ENCODE measurements around the gene GRM5.
"Not testable (repeated sequence)": the region's sequence is repeated elsewhere in the genome, so short reads cannot be mapped to it uniquely, and the experiment has no call there.

DNA sequence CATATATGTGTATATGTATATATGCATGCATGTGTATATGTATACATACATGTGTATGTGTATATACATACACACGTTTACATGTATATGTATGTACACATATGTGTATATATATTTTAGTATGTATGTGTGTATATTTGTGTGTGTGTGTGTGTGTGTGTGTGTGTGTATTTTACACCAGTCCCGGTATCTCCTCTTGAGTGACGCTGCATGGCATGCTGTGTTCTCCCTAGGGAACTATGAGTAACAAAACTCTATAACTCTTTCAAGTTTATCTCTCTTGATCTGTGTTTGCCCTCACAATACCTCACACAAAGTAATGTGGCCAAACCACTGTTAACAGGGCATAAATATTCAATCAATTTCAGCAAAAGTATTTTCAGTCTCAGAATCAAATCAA is 19.2 kb upstream of the GRM5 start:
- not testable (repeated sequence) for TF ChIP-seq POLR2A (IDR thresholded peaks at IDR 0.05)
- TF ChIP-seq, protein P1, sequence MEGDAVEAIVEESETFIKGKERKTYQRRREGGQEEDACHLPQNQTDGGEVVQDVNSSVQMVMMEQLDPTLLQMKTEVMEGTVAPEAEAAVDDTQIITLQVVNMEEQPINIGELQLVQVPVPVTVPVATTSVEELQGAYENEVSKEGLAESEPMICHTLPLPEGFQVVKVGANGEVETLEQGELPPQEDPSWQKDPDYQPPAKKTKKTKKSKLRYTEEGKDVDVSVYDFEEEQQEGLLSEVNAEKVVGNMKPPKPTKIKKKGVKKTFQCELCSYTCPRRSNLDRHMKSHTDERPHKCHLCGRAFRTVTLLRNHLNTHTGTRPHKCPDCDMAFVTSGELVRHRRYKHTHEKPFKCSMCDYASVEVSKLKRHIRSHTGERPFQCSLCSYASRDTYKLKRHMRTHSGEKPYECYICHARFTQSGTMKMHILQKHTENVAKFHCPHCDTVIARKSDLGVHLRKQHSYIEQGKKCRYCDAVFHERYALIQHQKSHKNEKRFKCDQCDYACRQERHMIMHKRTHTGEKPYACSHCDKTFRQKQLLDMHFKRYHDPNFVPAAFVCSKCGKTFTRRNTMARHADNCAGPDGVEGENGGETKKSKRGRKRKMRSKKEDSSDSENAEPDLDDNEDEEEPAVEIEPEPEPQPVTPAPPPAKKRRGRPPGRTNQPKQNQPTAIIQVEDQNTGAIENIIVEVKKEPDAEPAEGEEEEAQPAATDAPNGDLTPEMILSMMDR (IDR thresholded peaks at IDR 0.05): not testable (repeated sequence)
